Kidney tubule cell (primary cell): ENCODE measurements around the gene WDFY3.

Experiments used
- DNase-seq: peaks from one replicate; pipeline ENCODE4 v3.0.0-alpha.2; 2018; ENCODE audit warnings: low spot score

Gene WDFY3

GRCh38 chr4:84907145-84907544, 59.3 kb downstream of the WDFY3 start:
- no peak for DNase-seq

- no peak for DNase-seq
Observed at GRCh38 chr4:84905646-84906045, 60.8 kb downstream of the WDFY3 start.

GRCh38 chr4:84901740-84902281, 64.7 kb downstream of the WDFY3 start:
- no peak for DNase-seq

- DNase-seq: no peak
Observed at GRCh38 chr4:84901173-84901572, 65.3 kb downstream of the WDFY3 start.

- DNase-seq: no peak
Observed at GRCh38 chr4:84899616-84900015, 66.9 kb downstream of the WDFY3 start.

- no peak for DNase-seq
Observed at GRCh38 chr4:84897516-84897915, 69.0 kb downstream of the WDFY3 start.

GRCh38 chr4:84895283-84895682, 71.2 kb downstream of the WDFY3 start:
- no peak for DNase-seq

GRCh38 chr4:84894621-84895020, 71.9 kb downstream of the WDFY3 start:
- peak; percentile 68 for DNase-seq

- no peak for DNase-seq
Observed at GRCh38 chr4:84892950-84893349, 73.5 kb downstream of the WDFY3 start.

GRCh38 chr4:84887824-84888223, 78.7 kb downstream of the WDFY3 start:
- DNase-seq: peak; percentile 28

GRCh38 chr4:84879651-84880200, 86.8 kb downstream of the WDFY3 start:
- DNase-seq: peak; percentile 19

- no peak for DNase-seq
Observed at GRCh38 chr4:84878546-84878945, 87.9 kb downstream of the WDFY3 start.

GRCh38 chr4:84878090-84878489, 88.4 kb downstream of the WDFY3 start:
- peak; percentile 82 for DNase-seq

GRCh38 chr4:84877051-84877833, 89.2 kb downstream of the WDFY3 start:
- peak; percentile 50 for DNase-seq

- DNase-seq: no peak
Observed at GRCh38 chr4:84875636-84876371, 90.7 kb downstream of the WDFY3 start.

- no peak for DNase-seq
Observed at GRCh38 chr4:84874619-84875018, 91.9 kb downstream of the WDFY3 start.

GRCh38 chr4:84870398-84871163, 95.9 kb downstream of the WDFY3 start:
- peak; percentile 70 for DNase-seq

- DNase-seq: no peak
Observed at GRCh38 chr4:84866295-84866694, 100.2 kb downstream of the WDFY3 start.

GRCh38 chr4:84865600-84865999, 100.9 kb downstream of the WDFY3 start:
- no peak for DNase-seq

GRCh38 chr4:84862064-84862463, 104.4 kb downstream of the WDFY3 start:
- no peak for DNase-seq

- no peak for DNase-seq
Observed at GRCh38 chr4:84857296-84857695, 109.2 kb downstream of the WDFY3 start.

GRCh38 chr4:84856468-84857049, 109.9 kb downstream of the WDFY3 start:
- no peak for DNase-seq
